ENCODE data around the gene SLC25A43. TPM values are rescaled to one million over a fixed set of nuclear protein-coding genes. Genes with fewer than 3 reads are reported as not detected.

The SLC25A43 gene
- total and polyA plus RNA-seq, 2 of the 4 experiments (the other 2 are of a cell fraction): 12.3 to 12.5 TPM

DNA sequence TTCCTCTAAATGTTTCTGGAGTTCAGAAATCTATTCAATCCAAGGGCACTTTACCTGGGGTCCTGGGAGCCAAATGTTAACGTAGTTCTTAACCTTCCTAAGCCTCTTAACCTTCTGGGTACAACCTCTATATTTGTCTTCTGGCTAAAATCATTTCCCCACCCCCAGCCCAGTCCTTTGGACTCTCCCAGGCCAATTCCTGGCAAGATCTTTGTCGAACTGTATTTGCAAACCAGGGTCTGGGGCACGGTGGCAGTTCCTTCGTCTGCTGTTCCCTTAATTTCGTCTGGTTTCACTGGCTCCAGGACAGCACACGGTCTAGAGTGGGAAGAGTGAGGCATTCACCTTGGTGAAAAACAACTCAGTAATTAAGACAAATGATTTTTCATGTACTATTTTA is 68.3 kb downstream of the SLC25A43 start:
- Histone ChIP-seq H3K23ac (ENCODE audit: low read depth, low read length) (no peak overlapping the region), H3K27ac (ENCODE audit: insufficient read depth, low read length) (no peak overlapping the region), H3K27me3 (ENCODE audit: control insufficient read depth, insufficient read depth, low read length) (no peaks in the 10 kb centered on the region), H3K9ac (ENCODE audit: low read depth, low read length) (no peak overlapping the region), H3K4ac (ENCODE audit: low read depth, low read length) (no peak overlapping the region), H4K8ac (ENCODE audit: low read depth in 2 of 2, low read length in 2 of 2) (no peak overlapping the region), H2AFZ (replicated peaks; ENCODE audit: low read length, poor library complexity) (no peak overlapping the region), H3K4me2 (ENCODE audit: low read depth, low read length) (no peak overlapping the region), H2AK5ac (ENCODE audit: low read depth, low read length) (no peak overlapping the region), H4K5ac (ENCODE audit: low read depth, low read length) (no peak overlapping the region), H3K9me1 (ENCODE audit: insufficient read depth, low read length) (peaks cover 5% of the 10 kb centered on the region; the same call in 1 of the 2 replicates), H3K18ac (ENCODE audit: low read depth, low read length) (no peak overlapping the region), H3K14ac (replicated peaks; ENCODE audit: low read depth, low read length) (no peak overlapping the region), H3K4me1 (ENCODE audit: control insufficient read depth, insufficient read depth, low read length) (no peaks in the 10 kb centered on the region), H3K56ac (ENCODE audit: extremely low read depth, insufficient read depth, low read length) (no peak overlapping the region), H3K9me3 (ENCODE audit: control insufficient read depth, insufficient read depth, low read length) (no peaks in the 10 kb centered on the region), H3K36me3 (ENCODE audit: control insufficient read depth, insufficient read depth, low read length) (peaks cover 5% of the 10 kb centered on the region), H4K91ac (ENCODE audit: insufficient read depth, low read depth, low read length) (no peak overlapping the region), H4K20me1 (ENCODE audit: insufficient read depth, low read length) (peaks cover 8% of the 10 kb centered on the region), H2BK120ac (ENCODE audit: low read depth, low read length) (no peak overlapping the region), H2BK5ac (ENCODE audit: low read depth, low read length, poor library complexity, severe bottlenecking) (no peak overlapping the region), H3K79me1 (ENCODE audit: low read depth in 1 of 2, low read length in 2 of 2) (peaks cover 10 to 13% of the 10 kb centered on the region in 2 experiments), H2AK9ac (replicated peaks; ENCODE audit: low read depth, low read length, poor library complexity) (no peak overlapping the region), H2BK20ac (ENCODE audit: low read depth, low read length) (no peak overlapping the region), H2BK15ac (ENCODE audit: low read depth, low read length) (no peak overlapping the region), H3K4me3 (ENCODE audit: insufficient read depth, low read depth, low read length) (no peak overlapping the region)
- CTCF ChIA-PET: no interaction called here
- 57% methylated on average over 1 of the region's 6 CpGs; no CpG with 5 or more reads in 1 of the 2 experiments for WGBS, 2 experiments (ENCODE audit: extremely low coverage in 2 of 2, insufficient read length in 1 of 2)
- no peak for TF ChIP-seq RFX5 (IDR thresholded peaks at IDR 0.05; ENCODE audit: low read depth, low read length)
- no peak for TF ChIP-seq MXI1 (IDR thresholded peaks at IDR 0.05; ENCODE audit: borderline replicate concordance, low read depth, low read length)
- TF ChIP-seq, protein P1, sequence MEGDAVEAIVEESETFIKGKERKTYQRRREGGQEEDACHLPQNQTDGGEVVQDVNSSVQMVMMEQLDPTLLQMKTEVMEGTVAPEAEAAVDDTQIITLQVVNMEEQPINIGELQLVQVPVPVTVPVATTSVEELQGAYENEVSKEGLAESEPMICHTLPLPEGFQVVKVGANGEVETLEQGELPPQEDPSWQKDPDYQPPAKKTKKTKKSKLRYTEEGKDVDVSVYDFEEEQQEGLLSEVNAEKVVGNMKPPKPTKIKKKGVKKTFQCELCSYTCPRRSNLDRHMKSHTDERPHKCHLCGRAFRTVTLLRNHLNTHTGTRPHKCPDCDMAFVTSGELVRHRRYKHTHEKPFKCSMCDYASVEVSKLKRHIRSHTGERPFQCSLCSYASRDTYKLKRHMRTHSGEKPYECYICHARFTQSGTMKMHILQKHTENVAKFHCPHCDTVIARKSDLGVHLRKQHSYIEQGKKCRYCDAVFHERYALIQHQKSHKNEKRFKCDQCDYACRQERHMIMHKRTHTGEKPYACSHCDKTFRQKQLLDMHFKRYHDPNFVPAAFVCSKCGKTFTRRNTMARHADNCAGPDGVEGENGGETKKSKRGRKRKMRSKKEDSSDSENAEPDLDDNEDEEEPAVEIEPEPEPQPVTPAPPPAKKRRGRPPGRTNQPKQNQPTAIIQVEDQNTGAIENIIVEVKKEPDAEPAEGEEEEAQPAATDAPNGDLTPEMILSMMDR (conservative IDR thresholded peaks at IDR 0.05; ENCODE audit: low read depth, low read length): no peak
- TF ChIP-seq NFE2L2 (IDR thresholded peaks at IDR 0.05; ENCODE audit: low read depth, low read length): no peak
- TF ChIP-seq CEBPB (IDR thresholded peaks at IDR 0.05; ENCODE audit: low read depth, low read length): no peak
- no peak for TF ChIP-seq CHD1 (IDR thresholded peaks at IDR 0.05; ENCODE audit: low read depth, low read length)
- no peak for TF ChIP-seq SMC3 (IDR thresholded peaks at IDR 0.05; ENCODE audit: low read depth, low read length)
- no peak for TF ChIP-seq POLR2A (IDR thresholded peaks at IDR 0.05; ENCODE audit: low read depth, low read length)
- in situ Hi-C loops (cut with MboI; ENCODE audit: low sequenced_read_pairs) (no loop called here), dilution Hi-C loops (cut with HindIII; ENCODE audit: low sequenced_read_pairs, unreplicated experiment) (no loop called here), intact Hi-C loops (cut with micrococcal nuclease) (no loop called here)
- no peak for ATAC-seq (ENCODE audit: low read depth)
- POLR2A ChIA-PET (ENCODE audit: unreplicated experiment): no interaction called here
- BruUV-seq (replicated peaks): no TSS peak
- DNase-seq: no peak
